Chondrocyte (in vitro differentiated cells): ENCODE measurements around the gene SMIM45.

Source experiments
- DNase-seq: peaks from one replicate; pipeline ENCODE4 v3.0.0; 2021; ENCODE audit warnings: mixed read lengths, low spot score
- H3K27ac Mint-ChIP-seq: one replicate; pipeline ENCODE4 v1.8.0; 2021; ENCODE audit warnings: mild to moderate bottlenecking, moderate library complexity, mixed read lengths; ENCODE audit not compliant: unreplicated experiment
- H3K27me3 Mint-ChIP-seq: 2 replicates; pipeline ENCODE4 v1.8.0; 2021; ENCODE audit warnings: low read depth, mixed read lengths
- H3K36me3 Mint-ChIP-seq: 2 replicates; pipeline ENCODE4 v1.8.0; 2021; ENCODE audit warnings: low read depth, mixed read lengths
- H3K4me1 Mint-ChIP-seq: 2 replicates; pipeline ENCODE4 v1.8.0; 2021; ENCODE audit warnings: low read depth, mild to moderate bottlenecking, mixed read lengths
- H3K4me3 Mint-ChIP-seq: one replicate; pipeline ENCODE4 v1.8.0; 2021; ENCODE audit warnings: mild to moderate bottlenecking, moderate library complexity, mixed read lengths; ENCODE audit not compliant: unreplicated experiment
- H3K9me3 Mint-ChIP-seq: 2 replicates; pipeline ENCODE4 v1.8.0; 2021; ENCODE audit warnings: low read depth, mixed read lengths
- CTCF ChIP-seq: fragments of 200-600 bp; sonication (generic); IDR thresholded peaks from 2 replicates; pipeline ENCODE4 v1.5.0; 2021; ENCODE audit warnings: antibody characterized with exemption, mild to moderate bottlenecking, moderate library complexity

SMIM45 gene

GRCh38 chr22:41969110-41969646 is 17.2 kb downstream of the SMIM45 start, which contains the start of gene SEPTIN3:
Gene SEPTIN3 (plus strand): TSS chr22:41969443. CDS start chr22:41971493, 2,050 bp downstream.
- no peak for TF ChIP-seq CTCF
- Mint-ChIP-seq H3K4me3 (no peak within 1 kb of the TSS), H3K36me3 (peaks cover 2% of the 10 kb centered on the region), H3K27ac (no peak within 1 kb of the TSS), H3K27me3 (peaks cover 12% of the 10 kb centered on the region), H3K4me1 (no peaks in the 10 kb centered on the region), H3K9me3 (no peaks in the 10 kb centered on the region)
- no peak for DNase-seq

- Mint-ChIP-seq H3K4me3 (no peak overlapping the region), H3K27me3 (peaks cover 21% of the 10 kb centered on the region), H3K36me3 (peaks cover 2% of the 10 kb centered on the region), H3K4me1 (no peaks in the 10 kb centered on the region), H3K9me3 (no peaks in the 10 kb centered on the region), H3K27ac (no peak overlapping the region)
- no peak for TF ChIP-seq CTCF
- DNase-seq: no peak
Observed at GRCh38 chr22:41970601-41971000, 18.7 kb downstream of the SMIM45 start.

GRCh38 chr22:41971431-41971830 is 19.5 kb downstream of the SMIM45 start:
- Mint-ChIP-seq H3K4me3 (no peak overlapping the region), H3K9me3 (no peaks in the 10 kb centered on the region), H3K27ac (no peak overlapping the region), H3K4me1 (peaks cover 4% of the 10 kb centered on the region), H3K27me3 (peaks cover 27% of the 10 kb centered on the region), H3K36me3 (peaks cover 2% of the 10 kb centered on the region)
- TF ChIP-seq CTCF: no peak
- DNase-seq: no peak

- no peak for TF ChIP-seq CTCF
- H3K4me3 Mint-ChIP-seq: no peak overlapping the region
Observed at GRCh38 chr22:41974691-41975290, 22.8 kb downstream of the SMIM45 start.

GRCh38 chr22:41975299-41976069 is 23.5 kb downstream of the SMIM45 start:
- DNase-seq: no peak
- Mint-ChIP-seq H3K4me3 (peak overlapping the region; percentile 57), H3K36me3 (peaks cover 2% of the 10 kb centered on the region), H3K4me1 (peaks cover 4% of the 10 kb centered on the region), H3K27me3 (peaks cover 38% of the 10 kb centered on the region), H3K9me3 (no peaks in the 10 kb centered on the region), H3K27ac (no peak overlapping the region)
- no peak for TF ChIP-seq CTCF

More at GRCh38 chr22:41974691-41975290, 22.8 kb downstream of the SMIM45 start:
- peaks cover 38% of the 10 kb centered on the region for H3K27me3 Mint-ChIP-seq
- peaks cover 4% of the 10 kb centered on the region for H3K4me1 Mint-ChIP-seq
- peaks cover 2% of the 10 kb centered on the region for H3K36me3 Mint-ChIP-seq
- H3K27ac Mint-ChIP-seq: no peak overlapping the region
- DNase-seq: no peak
- H3K9me3 Mint-ChIP-seq: no peaks in the 10 kb centered on the region
